ENCODE results near the gene RBPMS2. TPM values are rescaled to one million over a fixed set of nuclear protein-coding genes. Genes with fewer than 3 reads are reported as not detected.
"Not testable (repeated sequence)": the region's sequence is repeated elsewhere in the genome, so short reads cannot be mapped to it uniquely, and the experiment has no call there.

RBPMS2 gene
- not detected for total RNA-seq

GRCh38 chr15:64775551-64776401, at the start of gene RBPMS2:
RBPMS2 (minus strand) TSS chr15:64775589; CDS start chr15:64775319, 270 bp downstream.
- DNase-seq (ENCODE audit: low spot score in 2 of 2) (no peak), ATAC-seq (peak; percentile 26 to 48)
- H3K27ac Mint-ChIP-seq, result no peak within 1 kb of the TSS
- no peaks in the 10 kb centered on the region for H3K9me3 Mint-ChIP-seq
- H3K36me3 Mint-ChIP-seq, result no peaks in the 10 kb centered on the region

- Mint-ChIP-seq H3K9me3 (no peaks in the 10 kb centered on the region), H3K36me3 (peaks cover 6 to 30% of the 10 kb centered on the region in 2 donors), H3K27ac (peak overlapping the region; percentile 6 to 86)
- ATAC-seq (peak; percentile 14 to 21), DNase-seq (ENCODE audit: low spot score in 2 of 2) (peak in 1 of 2 donors; percentile 42)
These were observed 49.6 kb upstream of the RBPMS2 start for GRCh38 chr15:64824929-64825430.

- no peak for ATAC-seq
- no peak for DNase-seq (ENCODE audit: low spot score in 2 of 2)
- H3K27ac Mint-ChIP-seq, result no peak overlapping the region
- no peaks in the 10 kb centered on the region for H3K9me3 Mint-ChIP-seq
- H3K36me3 Mint-ChIP-seq, result peaks cover 0 to 10% of the 10 kb centered on the region in 2 donors
These were observed 41.1 kb upstream of the RBPMS2 start for GRCh38 chr15:64816452-64816851.

- DNase-seq (ENCODE audit: low spot score in 2 of 2); H3K9me3 Mint-ChIP-seq; H3K36me3 Mint-ChIP-seq: not testable (repeated sequence)
- ATAC-seq, result peak in 1 of 2 donors; percentile 35
- H3K27ac Mint-ChIP-seq, result peak overlapping the region in 1 of 2 donors; percentile 24
These were observed 39.6 kb upstream of the RBPMS2 start for GRCh38 chr15:64814965-64815364.

GRCh38 chr15:64814283-64814682, 38.9 kb upstream of the RBPMS2 start:
- H3K36me3 Mint-ChIP-seq; ATAC-seq; DNase-seq (ENCODE audit: low spot score in 2 of 2); H3K9me3 Mint-ChIP-seq: not testable (repeated sequence)
- H3K27ac Mint-ChIP-seq, result peak overlapping the region in 1 of 2 donors; percentile 24

GRCh38 chr15:64813075-64813474, 37.7 kb upstream of the RBPMS2 start:
- no peaks in the 10 kb centered on the region for H3K9me3 Mint-ChIP-seq

GRCh38 chr15:64810497-64811326, 35.3 kb upstream of the RBPMS2 start:
- H3K27ac Mint-ChIP-seq, result peak overlapping the region in 1 of 2 donors; percentile 92
- ATAC-seq (no peak), DNase-seq (ENCODE audit: low spot score in 2 of 2) (no peak)
- no peaks in the 10 kb centered on the region for H3K9me3 Mint-ChIP-seq
- no peaks in the 10 kb centered on the region for H3K36me3 Mint-ChIP-seq

More at GRCh38 chr15:64813075-64813474, 37.7 kb upstream of the RBPMS2 start:
- no peak overlapping the region for H3K27ac Mint-ChIP-seq
- H3K36me3 Mint-ChIP-seq, result no peaks in the 10 kb centered on the region
- ATAC-seq, result no peak
- no peak for DNase-seq (ENCODE audit: low spot score in 2 of 2)

- peak overlapping the region in 1 of 2 donors; percentile 92 for H3K27ac Mint-ChIP-seq
- DNase-seq (ENCODE audit: low spot score in 2 of 2) (peak; percentile 62 to 77), ATAC-seq (peak; percentile 79 to 84)
- H3K36me3 Mint-ChIP-seq, result no peaks in the 10 kb centered on the region
- no peaks in the 10 kb centered on the region for H3K9me3 Mint-ChIP-seq
These were observed 34.5 kb upstream of the RBPMS2 start for GRCh38 chr15:64809649-64810496.

GRCh38 chr15:64808785-64809453, 33.5 kb upstream of the RBPMS2 start:
- ATAC-seq, result no peak
- Mint-ChIP-seq H3K36me3 (no peaks in the 10 kb centered on the region), H3K9me3 (no peaks in the 10 kb centered on the region), H3K27ac (no peak overlapping the region)
- DNase-seq (ENCODE audit: low spot score in 2 of 2), result no peak

- Mint-ChIP-seq H3K9me3 (no peaks in the 10 kb centered on the region), H3K27ac (no peak overlapping the region), H3K36me3 (no peaks in the 10 kb centered on the region)
- no peak for ATAC-seq
- no peak for DNase-seq (ENCODE audit: low spot score in 2 of 2)
These were observed 32.4 kb upstream of the RBPMS2 start for GRCh38 chr15:64807751-64808222.

- Mint-ChIP-seq H3K27ac (no peak overlapping the region), H3K9me3 (no peaks in the 10 kb centered on the region), H3K36me3 (no peaks in the 10 kb centered on the region)
- ATAC-seq (no peak), DNase-seq (ENCODE audit: low spot score in 2 of 2) (no peak)
These were observed 31.8 kb upstream of the RBPMS2 start for GRCh38 chr15:64807051-64807749.

GRCh38 chr15:64806509-64806908, 31.1 kb upstream of the RBPMS2 start:
- DNase-seq (ENCODE audit: low spot score in 2 of 2) (no peak), ATAC-seq (no peak)
- Mint-ChIP-seq H3K36me3 (no peaks in the 10 kb centered on the region), H3K27ac (no peak overlapping the region), H3K9me3 (no peaks in the 10 kb centered on the region)

GRCh38 chr15:64804619-64805018, 29.2 kb upstream of the RBPMS2 start:
- H3K36me3 Mint-ChIP-seq, result no peaks in the 10 kb centered on the region
- H3K27ac Mint-ChIP-seq, result no peak overlapping the region
- DNase-seq (ENCODE audit: low spot score in 2 of 2) (no peak), ATAC-seq (no peak)
- no peaks in the 10 kb centered on the region for H3K9me3 Mint-ChIP-seq

GRCh38 chr15:64803526-64803925, 28.1 kb upstream of the RBPMS2 start:
- ATAC-seq, result no peak
- Mint-ChIP-seq H3K9me3 (no peaks in the 10 kb centered on the region), H3K36me3 (no peaks in the 10 kb centered on the region), H3K27ac (no peak overlapping the region)
- no peak for DNase-seq (ENCODE audit: low spot score in 2 of 2)

GRCh38 chr15:64800476-64800875, 25.1 kb upstream of the RBPMS2 start:
- ATAC-seq (no peak), DNase-seq (ENCODE audit: low spot score in 2 of 2) (no peak)
- no peaks in the 10 kb centered on the region for H3K36me3 Mint-ChIP-seq
- H3K9me3 Mint-ChIP-seq, result no peaks in the 10 kb centered on the region
- no peak overlapping the region for H3K27ac Mint-ChIP-seq
